K562 (cell line): Measurements from ENCODE around the gene OCIAD1. TPM values are rescaled to one million over a fixed set of nuclear protein-coding genes. Genes with fewer than 3 reads are reported as not detected.

ENCODE experiments used
- ARHGAP35 ChIP-seq: fragments of 450-650 bp; IDR thresholded peaks from 2 replicates; pipeline ENCODE4 v1.6.1; 2018; ENCODE audit not compliant: partially characterized antibody
- CAMTA2 ChIP-seq: fragments of 250-450 bp; sonication (Bioruptor Pico); conservative IDR thresholded peaks from 2 replicates; pipeline ENCODE4 v1.5.1; 2022
- CBX3 ChIP-seq, 2 experiments: IDR thresholded peaks; 1 replicate in 1 of 2; 2 replicates in 1 of 2; pipeline ENCODE4 v1.6.1; 2012; ENCODE audit warnings: inconsistent platforms in 2 of 2, low read length in 2 of 2, borderline replicate concordance in 1 of 2, control low read depth in 1 of 2
- FOXJ2 ChIP-seq: fragments of 200-800 bp; sonication (Bioruptor generic); IDR thresholded peaks from 2 replicates; pipeline ENCODE4 v1.6.1; 2016; ENCODE audit warnings: missing genetic modification characterization, missing compliant biosample characterization
- HIVEP1 ChIP-seq: fragments of 250-450 bp; sonication (Bioruptor Pico); IDR thresholded peaks from 2 replicates; pipeline ENCODE4 v1.4.0; 2020; ENCODE audit warnings: mild to moderate bottlenecking
- HNRNPH1 ChIP-seq: fragments of 200-400 bp; formaldehyde crosslinking; optimal IDR thresholded peaks from 2 replicates; pipeline ENCODE3; 2017; ENCODE audit warnings: low read depth, mild to moderate bottlenecking, low read length, moderate library complexity
- HOXB6 ChIP-seq: fragments of 250-450 bp; sonication (Bioruptor Pico); IDR thresholded peaks from 2 replicates; pipeline ENCODE4 v1.5.1; 2022; ENCODE audit warnings: mild to moderate bottlenecking, borderline replicate concordance
- ILK ChIP-seq: fragments of 450-650 bp; IDR thresholded peaks from 2 replicates; pipeline ENCODE4 v1.6.1; 2016; ENCODE audit warnings: missing genetic modification characterization, low read depth, mild to moderate bottlenecking, missing compliant biosample characterization, moderate library complexity, borderline replicate concordance
- KDM2B ChIP-seq: fragments of 250-450 bp; sonication (Bioruptor Pico); IDR thresholded peaks from 2 replicates; pipeline ENCODE4 v1.8.0; 2021; ENCODE audit warnings: mild to moderate bottlenecking, moderate library complexity
- L3MBTL2 ChIP-seq: fragments of 450-650 bp; IDR thresholded peaks from 2 replicates; pipeline ENCODE4 v1.6.1; 2016; ENCODE audit warnings: mild to moderate bottlenecking, moderate library complexity
- LCOR ChIP-seq: sonication (generic); formaldehyde crosslinking; IDR thresholded peaks from 2 replicates; pipeline ENCODE4 v1.8.0; 2022; ENCODE audit warnings: mild to moderate bottlenecking, missing genetic modification reagents
- MAFF ChIP-seq: IDR thresholded peaks from 2 replicates; pipeline ENCODE4 v1.6.1; 2012; ENCODE audit warnings: low read length, improper control_type of control experiment
- RBBP5 ChIP-seq: fragments of 200-600 bp; sonication (generic); IDR thresholded peaks from 2 replicates; pipeline ENCODE4 v1.6.1; 2012; ENCODE audit warnings: borderline replicate concordance, mild to moderate bottlenecking, low read length, control low read depth, inconsistent platforms; ENCODE audit not compliant: insufficient read depth, poor library complexity, severe bottlenecking
- SIN3B ChIP-seq: fragments of 450-650 bp; IDR thresholded peaks from 2 replicates; pipeline ENCODE4 v1.6.1; 2017; ENCODE audit warnings: low read depth, mild to moderate bottlenecking, moderate library complexity
- SIX5 ChIP-seq, 2 experiments: IDR thresholded peaks; 2 replicates each; pipeline ENCODE4 v1.6.1; 2011; ENCODE audit warnings: low read length in 2 of 2, borderline replicate concordance in 1 of 2, low read depth in 1 of 2, mild to moderate bottlenecking in 1 of 2, moderate library complexity in 1 of 2; ENCODE audit not compliant: insufficient read depth in 1 of 2
- SMAD4 ChIP-seq: fragments of 250-450 bp; sonication (Bioruptor Pico); conservative IDR thresholded peaks from 2 replicates; pipeline ENCODE4 v1.8.0; 2021; ENCODE audit warnings: inconsistent platforms, mild to moderate bottlenecking, moderate library complexity
- STAT5A ChIP-seq: IDR thresholded peaks from 2 replicates; pipeline ENCODE4 v1.6.1; 2012; ENCODE audit warnings: low read length, inconsistent platforms, borderline replicate concordance
- XRCC4 ChIP-seq: IDR thresholded peaks from one replicate; pipeline ENCODE4 v1.6.1; 2011; ENCODE audit not compliant: insufficient read depth, insufficient read length; ENCODE audit errors: extremely low read depth
- ZBTB7A ChIP-seq: IDR thresholded peaks from 2 replicates; pipeline ENCODE4 v1.6.1; 2011; ENCODE audit warnings: low read depth, mild to moderate bottlenecking, low read length, moderate library complexity, borderline replicate concordance; ENCODE audit not compliant: control insufficient read depth
- ZNF165 ChIP-seq: fragments of 250-450 bp; sonication (Bioruptor Pico); IDR thresholded peaks from 2 replicates; pipeline ENCODE4 v1.4.0; 2020; ENCODE audit warnings: borderline replicate concordance
- ZNF175 ChIP-seq: fragments of 200-800 bp; sonication (Bioruptor generic); IDR thresholded peaks from 2 replicates; pipeline ENCODE4 v1.6.1; 2016; ENCODE audit warnings: low read depth, mild to moderate bottlenecking, missing genetic modification characterization, missing compliant biosample characterization
- ZNF583 ChIP-seq: fragments of 250-450 bp; sonication (Bioruptor Pico); IDR thresholded peaks from 2 replicates; pipeline ENCODE4 v1.4.0; 2020
- ZNF589 ChIP-seq: fragments of 200-800 bp; sonication (Bioruptor generic); IDR thresholded peaks from 2 replicates; pipeline ENCODE4 v1.6.1; 2016; ENCODE audit warnings: low read depth, missing genetic modification characterization, missing compliant biosample characterization
- ZNF696 ChIP-seq: fragments of 250-450 bp; sonication (Bioruptor Pico); conservative IDR thresholded peaks from 2 replicates; pipeline ENCODE4 v1.4.0; 2020; ENCODE audit warnings: mild to moderate bottlenecking, moderate library complexity
- polyA plus RNA-seq, 8 experiments: library from polyadenylated mRNA; depleted of rRNA in 4 of 8; stranded (reverse) in 5 of 8; unstranded in 3 of 8; fragments of >200 nt; fragmentation: Nextera tagmentation in 2 of 8; fragmentation: Illumina TruSeq in 1 of 8; extraction: Ambion mirVana in 2 of 8; extraction: Trizol in 1 of 8; gene quantifications; 2 replicates each; pipeline versions ENCODE4 v1.2.1 to v1.2.3, GENCODE V29; 2011 to 2014; ENCODE audit warnings: inconsistent platforms in 1 of 8, missing spikeins in 1 of 8
- total RNA-seq, 7 experiments: library from RNA; depleted of rRNA in 6 of 7; stranded (reverse); fragments of >200 nt in 6 of 7; fragmentation: Illumina TruSeq in 2 of 7; extraction: Trizol in 2 of 7; gene quantifications; 2 replicates each; pipeline versions ENCODE4 v1.2.1 to v1.2.3, GENCODE V29; 2011 to 2021; ENCODE audit warnings: low replicate concordance in 1 of 7
- TF ChIP-seq, protein P1 (sequence below): sonication (generic); formaldehyde crosslinking; IDR thresholded peaks from 2 replicates; pipeline ENCODE4 v1.8.0; 2022; ENCODE audit warnings: mild to moderate bottlenecking, missing genetic modification reagents
- TF ChIP-seq, protein P2 (sequence below), 2 experiments: fragments of 250-450 bp in 1 of 2; fragments of 450-650 bp in 1 of 2; sonication (Bioruptor Pico) in 1 of 2; IDR thresholded peaks; 2 replicates each; pipeline versions ENCODE4 v1.6.1 to v1.8.0; 2016 to 2021; ENCODE audit warnings: mild to moderate bottlenecking in 2 of 2, moderate library complexity in 2 of 2, missing compliant biosample characterization in 1 of 2, missing genetic modification characterization in 1 of 2
- TF ChIP-seq, protein P3 (sequence below): sonication (generic); formaldehyde crosslinking; IDR thresholded peaks from 2 replicates; pipeline ENCODE4 v1.9.0; 2022; ENCODE audit warnings: mild to moderate bottlenecking, missing genetic modification reagents

OCIAD1 gene
- total and polyA plus RNA-seq, 9 of the 15 experiments (the other 6 are each of a cell fraction or from before 2014, with no cell fraction given): 99.0 to 358 (median 196) TPM

DNA sequence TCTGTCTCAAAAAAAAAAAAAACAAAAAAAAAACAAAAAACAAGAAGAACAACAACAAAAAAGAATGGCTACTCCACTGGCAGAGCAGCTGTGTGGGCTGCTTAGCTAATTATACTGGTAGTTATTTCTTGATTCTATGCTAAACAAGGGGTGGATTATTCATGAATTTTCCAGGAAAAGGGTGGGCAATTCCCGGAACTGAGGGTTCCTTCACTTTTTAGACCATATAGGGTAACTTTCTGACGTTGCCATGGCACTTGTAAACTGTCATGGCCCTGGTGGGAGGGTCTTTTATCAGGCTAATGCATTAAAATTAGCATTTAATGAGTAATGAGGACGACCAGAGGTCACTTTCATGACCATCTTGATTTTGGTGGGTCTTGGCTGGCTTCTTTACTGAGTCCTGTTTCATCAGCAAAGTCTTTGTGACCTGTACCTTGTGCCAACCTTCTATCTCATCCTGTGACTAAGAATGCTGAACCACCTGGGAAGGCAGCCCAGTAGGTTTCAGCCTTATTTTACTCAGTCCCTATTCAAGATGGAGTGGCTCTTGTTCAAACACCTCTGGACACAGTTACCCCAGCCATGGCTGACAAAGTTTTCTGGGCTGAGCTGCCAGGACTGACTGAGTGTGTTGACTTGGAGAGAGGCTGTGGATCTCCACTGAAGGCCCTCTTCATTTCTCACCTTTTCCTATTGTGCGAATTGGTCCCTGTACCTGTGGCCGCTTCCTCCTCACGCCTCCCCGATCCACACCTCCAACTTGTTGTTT is 77.0 kb downstream of the OCIAD1 start (continued):
- TF ChIP-seq, protein P1, sequence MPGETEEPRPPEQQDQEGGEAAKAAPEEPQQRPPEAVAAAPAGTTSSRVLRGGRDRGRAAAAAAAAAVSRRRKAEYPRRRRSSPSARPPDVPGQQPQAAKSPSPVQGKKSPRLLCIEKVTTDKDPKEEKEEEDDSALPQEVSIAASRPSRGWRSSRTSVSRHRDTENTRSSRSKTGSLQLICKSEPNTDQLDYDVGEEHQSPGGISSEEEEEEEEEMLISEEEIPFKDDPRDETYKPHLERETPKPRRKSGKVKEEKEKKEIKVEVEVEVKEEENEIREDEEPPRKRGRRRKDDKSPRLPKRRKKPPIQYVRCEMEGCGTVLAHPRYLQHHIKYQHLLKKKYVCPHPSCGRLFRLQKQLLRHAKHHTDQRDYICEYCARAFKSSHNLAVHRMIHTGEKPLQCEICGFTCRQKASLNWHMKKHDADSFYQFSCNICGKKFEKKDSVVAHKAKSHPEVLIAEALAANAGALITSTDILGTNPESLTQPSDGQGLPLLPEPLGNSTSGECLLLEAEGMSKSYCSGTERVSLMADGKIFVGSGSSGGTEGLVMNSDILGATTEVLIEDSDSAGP: no peak
- no peak for TF ChIP-seq HNRNPH1
- no peak for TF ChIP-seq RBBP5
- peak; percentile 61; the same call in 1 of the 2 replicates for TF ChIP-seq ILK
- no peak for TF ChIP-seq ZNF165 (CRISPR knock-in tag)
- TF ChIP-seq CBX3 (IDR thresholded peaks at IDR 0.05; ENCODE audit: borderline replicate concordance in 1 of 2, low read length in 2 of 2): no peak
- no peak for TF ChIP-seq XRCC4
- TF ChIP-seq, protein P2, sequence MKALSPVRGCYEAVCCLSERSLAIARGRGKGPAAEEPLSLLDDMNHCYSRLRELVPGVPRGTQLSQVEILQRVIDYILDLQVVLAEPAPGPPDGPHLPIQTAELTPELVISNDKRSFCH (CRISPR knock-in tag; IDR thresholded peaks at IDR 0.05): no peak
- TF ChIP-seq, protein P2 (tag; IDR thresholded peaks at IDR 0.05): peak; percentile 68
- TF ChIP-seq, protein P3, sequence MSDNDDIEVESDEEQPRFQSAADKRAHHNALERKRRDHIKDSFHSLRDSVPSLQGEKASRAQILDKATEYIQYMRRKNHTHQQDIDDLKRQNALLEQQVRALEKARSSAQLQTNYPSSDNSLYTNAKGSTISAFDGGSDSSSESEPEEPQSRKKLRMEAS: no peak
- TF ChIP-seq SMAD4 (CRISPR knock-in tag): peak; percentile 56
- TF ChIP-seq LCOR: no peak
- TF ChIP-seq ARHGAP35: no peak
- TF ChIP-seq L3MBTL2: no peak
- no peak for TF ChIP-seq ZBTB7A
- TF ChIP-seq HIVEP1 (CRISPR knock-in tag): no peak
- TF ChIP-seq STAT5A: peak; percentile 37; the same call in 1 of the 2 replicates
- TF ChIP-seq HOXB6 (CRISPR knock-in tag): no peak
- peak; percentile 79 for TF ChIP-seq ZNF175 (CRISPR knock-in tag)
- TF ChIP-seq MAFF: no peak
- no peak for TF ChIP-seq FOXJ2 (tag)
- TF ChIP-seq SIX5 (IDR thresholded peaks at IDR 0.05; ENCODE audit: borderline replicate concordance in 1 of 2, insufficient read depth in 1 of 2, low read depth in 1 of 2, low read length in 2 of 2): no peak
- no peak for TF ChIP-seq KDM2B (CRISPR knock-in tag)
- TF ChIP-seq SIN3B: no peak
- 0 out of 2 replicates have a peak, but pooled peaks have one; percentile 37 for TF ChIP-seq ZNF589 (CRISPR knock-in tag)
- TF ChIP-seq CAMTA2: no peak
- no peak for TF ChIP-seq ZNF583 (CRISPR knock-in tag)
- no peak for TF ChIP-seq ZNF696 (CRISPR knock-in tag)
